ENCODE data around the gene RPTOR.

The RPTOR gene

DNA sequence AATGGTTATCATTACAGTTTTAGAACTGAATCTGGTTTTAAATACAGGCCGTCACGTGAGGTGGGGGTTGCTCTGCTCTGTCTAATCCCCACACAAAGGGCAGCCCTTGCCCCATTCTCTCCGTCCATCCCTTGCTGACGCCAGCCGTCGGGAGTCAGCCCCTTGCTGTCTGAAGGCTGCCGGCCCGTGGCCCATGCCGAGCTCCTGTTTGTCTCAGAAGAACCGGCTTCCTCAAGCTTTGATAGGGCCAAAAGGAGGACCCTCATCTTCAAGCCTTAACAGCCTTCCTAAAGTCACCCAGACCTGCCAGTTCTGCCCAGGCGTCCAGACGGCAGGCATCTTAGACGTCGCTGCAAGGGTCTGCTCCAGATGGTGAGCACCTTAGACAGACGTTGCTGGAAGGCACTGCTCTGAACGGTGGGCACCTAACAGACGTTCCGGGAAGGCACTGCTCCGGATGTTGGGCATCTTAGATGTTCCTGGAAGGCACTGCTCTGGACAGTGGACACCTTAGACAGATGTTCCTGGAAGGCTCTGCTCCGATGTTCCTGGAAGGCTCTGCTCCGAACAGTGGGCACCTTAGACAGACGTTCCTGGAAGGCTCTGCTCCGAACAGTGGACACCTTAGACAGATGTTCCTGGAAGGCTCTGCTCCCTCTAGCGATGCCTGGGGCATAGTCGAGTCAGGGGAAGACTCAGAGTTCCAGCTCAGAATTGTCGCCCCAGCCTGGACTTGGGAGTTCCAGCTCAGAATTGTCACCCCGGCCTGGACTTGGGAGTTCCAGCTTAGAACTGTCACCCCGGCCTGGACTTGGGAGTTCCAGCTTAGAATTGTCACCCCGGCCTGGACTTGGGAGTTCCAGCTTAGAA, 411.9 kb downstream of the RPTOR start:
- TF ChIP-seq, protein P1, sequence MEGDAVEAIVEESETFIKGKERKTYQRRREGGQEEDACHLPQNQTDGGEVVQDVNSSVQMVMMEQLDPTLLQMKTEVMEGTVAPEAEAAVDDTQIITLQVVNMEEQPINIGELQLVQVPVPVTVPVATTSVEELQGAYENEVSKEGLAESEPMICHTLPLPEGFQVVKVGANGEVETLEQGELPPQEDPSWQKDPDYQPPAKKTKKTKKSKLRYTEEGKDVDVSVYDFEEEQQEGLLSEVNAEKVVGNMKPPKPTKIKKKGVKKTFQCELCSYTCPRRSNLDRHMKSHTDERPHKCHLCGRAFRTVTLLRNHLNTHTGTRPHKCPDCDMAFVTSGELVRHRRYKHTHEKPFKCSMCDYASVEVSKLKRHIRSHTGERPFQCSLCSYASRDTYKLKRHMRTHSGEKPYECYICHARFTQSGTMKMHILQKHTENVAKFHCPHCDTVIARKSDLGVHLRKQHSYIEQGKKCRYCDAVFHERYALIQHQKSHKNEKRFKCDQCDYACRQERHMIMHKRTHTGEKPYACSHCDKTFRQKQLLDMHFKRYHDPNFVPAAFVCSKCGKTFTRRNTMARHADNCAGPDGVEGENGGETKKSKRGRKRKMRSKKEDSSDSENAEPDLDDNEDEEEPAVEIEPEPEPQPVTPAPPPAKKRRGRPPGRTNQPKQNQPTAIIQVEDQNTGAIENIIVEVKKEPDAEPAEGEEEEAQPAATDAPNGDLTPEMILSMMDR (IDR thresholded peaks at IDR 0.05; ENCODE audit: control insufficient read depth, insufficient read depth, low read depth, low read length, missing control alignments) = no peak
- no peak for DNase-seq (ENCODE audit: low read depth)
- no peak overlapping the region for H3K4me3 ChIP-seq (ENCODE audit: control insufficient read depth, low read depth, low read length)

DNA sequence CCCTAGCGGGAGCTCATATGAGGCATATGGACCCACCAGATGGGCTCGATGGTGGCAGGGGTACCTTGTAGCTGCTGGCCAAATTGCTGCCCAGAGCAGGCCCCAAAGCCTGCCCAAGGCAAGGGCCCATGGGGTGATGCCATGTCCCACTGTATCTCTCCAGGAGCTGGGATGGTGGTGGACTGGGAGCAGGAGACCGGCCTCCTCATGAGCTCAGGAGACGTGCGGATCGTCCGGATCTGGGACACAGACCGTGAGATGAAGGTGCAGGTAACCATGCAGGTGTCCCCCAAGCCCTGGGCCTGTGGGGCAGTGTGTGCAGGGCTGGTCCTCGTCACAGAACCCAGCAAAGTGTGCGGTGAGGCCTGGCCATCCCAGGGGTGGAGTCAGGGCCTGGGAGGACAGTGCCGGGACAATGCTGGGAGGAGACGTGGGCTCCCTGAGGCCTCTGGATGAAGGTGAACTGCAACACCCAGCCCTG, 412.9 kb downstream of the RPTOR start:
- no peak for DNase-seq (ENCODE audit: low read depth)
- no peak overlapping the region for H3K4me3 ChIP-seq (ENCODE audit: control insufficient read depth, low read depth, low read length)
- TF ChIP-seq, protein P1 (IDR thresholded peaks at IDR 0.05; ENCODE audit: control insufficient read depth, insufficient read depth, low read depth, low read length, missing control alignments) = no peak

DNA sequence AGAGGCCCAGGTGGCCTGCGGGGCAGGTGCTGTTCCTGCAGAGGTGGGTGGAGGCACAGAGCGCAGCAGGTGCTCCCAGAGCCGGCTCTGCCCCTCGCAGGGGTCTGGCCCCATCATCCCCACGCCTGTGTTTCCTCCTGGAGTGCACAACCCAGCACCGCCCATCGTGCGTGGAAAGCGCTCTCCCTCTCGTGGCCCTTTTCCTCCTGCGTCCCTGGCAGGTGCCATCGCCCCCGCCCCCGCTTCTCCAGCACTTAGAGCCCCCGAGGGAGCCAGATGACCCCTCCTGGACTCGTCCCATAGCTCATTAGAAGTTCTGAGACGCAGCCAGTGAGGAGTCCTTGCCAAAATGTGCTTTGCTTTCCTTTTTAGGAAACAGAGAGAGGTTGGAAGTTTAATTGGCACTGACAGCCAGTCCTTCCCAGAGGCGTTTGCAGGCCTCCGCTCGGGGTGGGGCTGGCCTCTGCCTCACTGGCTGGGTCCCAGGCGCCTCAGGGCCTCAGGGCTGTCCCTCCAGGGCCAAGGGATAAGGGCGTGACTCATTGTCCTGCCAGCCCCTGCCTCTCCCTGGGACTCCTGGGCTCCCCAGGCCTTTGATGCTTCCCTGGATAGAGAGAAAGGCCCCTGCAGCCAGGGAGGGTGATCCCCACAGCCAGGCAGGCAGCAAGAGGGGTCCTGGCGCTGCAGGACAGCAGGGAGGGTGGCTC, 414.8 kb downstream of the RPTOR start:
- DNase-seq (ENCODE audit: low read depth) = peak; percentile 14
- H3K4me3 ChIP-seq (ENCODE audit: control insufficient read depth, low read depth, low read length) = no peak overlapping the region
- TF ChIP-seq, protein P1 (IDR thresholded peaks at IDR 0.05; ENCODE audit: control insufficient read depth, insufficient read depth, low read depth, low read length, missing control alignments) = no peak

DNA sequence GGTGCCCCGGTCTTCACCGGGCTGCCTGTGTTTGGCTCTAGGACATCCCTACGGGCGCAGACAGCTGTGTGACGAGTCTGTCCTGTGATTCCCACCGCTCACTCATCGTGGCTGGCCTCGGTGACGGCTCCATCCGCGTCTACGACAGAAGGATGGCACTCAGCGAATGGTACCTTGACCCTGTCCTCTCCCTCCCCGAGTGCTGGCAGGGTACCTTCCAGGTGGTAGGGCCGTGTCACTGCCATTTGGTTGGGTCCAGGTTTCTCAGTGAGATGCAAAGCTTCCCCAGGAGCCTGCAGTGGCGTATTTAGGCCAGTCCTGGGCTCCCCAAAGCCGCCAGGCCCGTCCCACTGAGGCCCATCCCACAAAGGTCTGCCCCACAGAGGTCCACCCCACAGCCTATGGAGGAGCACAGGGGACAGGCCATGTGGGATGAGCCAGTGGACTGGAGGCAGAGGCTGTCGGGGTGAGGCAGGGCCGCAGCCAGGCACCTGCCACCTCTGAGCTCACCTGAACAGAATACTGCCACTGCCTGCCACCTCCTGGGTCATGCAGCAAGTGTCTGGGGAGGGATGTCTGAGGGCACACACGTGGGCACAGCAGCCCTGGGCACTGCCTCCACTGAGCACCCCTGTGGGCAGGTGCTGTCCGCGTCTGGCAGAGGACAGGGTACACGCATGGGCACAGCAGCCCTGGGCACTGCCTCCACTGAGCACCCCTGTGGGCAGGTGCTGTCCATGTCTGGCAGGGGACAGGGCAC, 415.6 kb downstream of the RPTOR start:
- TF ChIP-seq, protein P1 (IDR thresholded peaks at IDR 0.05; ENCODE audit: control insufficient read depth, insufficient read depth, low read depth, low read length, missing control alignments) = no peak
- no peak for DNase-seq (ENCODE audit: low read depth)
- no peak overlapping the region for H3K4me3 ChIP-seq (ENCODE audit: control insufficient read depth, low read depth, low read length)

DNA sequence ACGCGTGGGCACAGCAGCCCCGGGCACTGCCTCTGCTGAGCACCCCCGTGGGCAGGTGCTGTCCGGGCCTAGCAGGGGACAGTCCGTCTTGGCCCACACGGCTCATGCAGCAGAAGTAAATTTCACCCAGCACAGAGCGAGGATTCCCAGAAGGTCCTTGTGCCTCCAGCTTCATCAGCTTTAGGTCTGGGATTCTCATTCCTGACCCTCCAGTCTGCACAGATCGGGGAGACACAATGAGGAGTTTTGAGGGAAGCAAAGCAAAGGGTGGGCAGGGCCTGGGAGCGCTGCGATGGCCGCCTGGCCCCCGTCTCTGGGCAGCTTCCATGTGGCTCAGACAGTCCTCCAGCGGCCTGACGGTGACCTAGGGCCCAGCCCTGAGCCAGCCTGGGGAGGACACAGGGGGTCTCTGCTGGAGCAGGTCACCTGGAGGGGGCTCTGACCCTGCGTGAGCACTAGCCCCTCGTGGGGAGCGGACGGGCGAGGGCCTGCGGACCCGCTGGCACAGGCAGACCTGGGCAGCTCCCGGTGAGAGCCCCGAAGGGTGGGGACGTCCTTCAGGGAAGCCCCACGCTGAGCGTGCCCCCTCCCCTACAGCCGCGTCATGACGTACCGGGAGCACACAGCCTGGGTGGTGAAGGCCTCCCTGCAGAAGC, 416.3 kb downstream of the RPTOR start:
- no peak overlapping the region for H3K4me3 ChIP-seq (ENCODE audit: control insufficient read depth, low read depth, low read length)
- TF ChIP-seq, protein P1 (IDR thresholded peaks at IDR 0.05; ENCODE audit: control insufficient read depth, insufficient read depth, low read depth, low read length, missing control alignments) = no peak
- no peak for DNase-seq (ENCODE audit: low read depth)
